Tibial nerve (tissue), 4 donors: ENCODE data around the gene IL36RN. TPM values are rescaled to one million over a fixed set of nuclear protein-coding genes. Genes with fewer than 3 reads are reported as not detected.

Experiments
- DNase-seq, 2 donors: peaks; one replicate each; pipeline ENCODE4 v3.0.0-alpha.2; 2019; ENCODE audit warnings: low spot score in 2 of 2
- H3K27ac ChIP-seq, 4 donors: fragments of 200-600 bp; sonication (generic) in 3 of 4; one replicate each; pipeline ENCODE4 v1.5.1; 2017 to 2019; ENCODE audit warnings: mild to moderate bottlenecking in 1 of 4
- H3K27me3 ChIP-seq, 2 donors: fragments of 200-600 bp; sonication (generic) in 1 of 2; one replicate each; pipeline versions ENCODE4 v1.5.1 to v1.6.0; 2017 to 2019
- H3K36me3 ChIP-seq, 3 donors: fragments of 200-600 bp; sonication (generic); one replicate each; pipeline ENCODE4 v1.5.1; 2018 to 2019
- H3K4me1 ChIP-seq, 4 donors: fragments of 200-600 bp; sonication (generic) in 3 of 4; one replicate each; pipeline ENCODE4 v1.5.1; 2017 to 2019
- H3K4me3 ChIP-seq, 4 donors: fragments of 200-600 bp; sonication (generic) in 3 of 4; one replicate each; pipeline ENCODE4 v1.5.1; 2017 to 2019; ENCODE audit warnings: mild to moderate bottlenecking in 1 of 4, moderate library complexity in 1 of 4
- H3K9me3 ChIP-seq, 4 donors: fragments of 200-600 bp; sonication (generic) in 3 of 4; one replicate each; pipeline ENCODE4 v1.5.1; 2017 to 2019
- CTCF ChIP-seq, 5 experiments: fragments of 200-600 bp in 3 of 5; fragments of 450-650 bp in 2 of 5; sonication (generic) in 3 of 5; IDR thresholded peaks; one replicate each; pipeline ENCODE4 v1.5.1; 2016 to 2019; ENCODE audit warnings: antibody characterized with exemption in 5 of 5, mild to moderate bottlenecking in 3 of 5, moderate library complexity in 2 of 5
- EP300 ChIP-seq, 2 donors: sonication (generic); formaldehyde crosslinking; IDR thresholded peaks; one replicate each; pipeline ENCODE4 v1.6.1; 2017; ENCODE audit warnings: antibody characterized with exemption in 2 of 2, mild to moderate bottlenecking in 1 of 2
- POLR2A ChIP-seq, 2 donors: fragments of 450-650 bp; IDR thresholded peaks; one replicate each; pipeline ENCODE4 v1.6.1; 2017; ENCODE audit warnings: antibody characterized with exemption in 2 of 2, mild to moderate bottlenecking in 2 of 2, moderate library complexity in 2 of 2
- WGBS, 2 donors: methylation state at CpG; one replicate each; pipeline ENCODE4 v1.1.5; 2018; 5-methylcytosine and 5-hydroxymethylcytosine counted together
- total RNA-seq, 4 donors: library from RNA; depleted of rRNA; stranded (reverse); fragments of >200 nt; gene quantifications; one replicate each; pipeline ENCODE4 v1.1.0, GENCODE V29; 2016

IL36RN gene
- total RNA-seq, 4 donors from 2014 or later: not detected

GRCh38 chr2:113039158-113039557 is 19.8 kb upstream of the IL36RN start:
- Histone ChIP-seq H3K9me3 (no peaks in the 10 kb centered on the region), H3K36me3 (no peaks in the 10 kb centered on the region), H3K4me3 (no peak overlapping the region), H3K27me3 (no peaks in the 10 kb centered on the region), H3K4me1 (no peaks in the 10 kb centered on the region), H3K27ac (no peak overlapping the region)
- no peak for DNase-seq
- WGBS, 2 donors: 74 to 89% methylated on average over 2 of the region's 2 CpGs
- TF ChIP-seq CTCF (IDR thresholded peaks at IDR 0.05): no peak
- no peak for TF ChIP-seq EP300 (IDR thresholded peaks at IDR 0.05)
- no peak for TF ChIP-seq POLR2A (IDR thresholded peaks at IDR 0.05)

GRCh38 chr2:113039719-113040118 is 19.3 kb upstream of the IL36RN start:
- no peaks in the 10 kb centered on the region for H3K9me3 ChIP-seq
- no peaks in the 10 kb centered on the region for H3K27me3 ChIP-seq
- whole genome bisulfite sequencing, 2 donors: 30 to 55% methylated on average over 5 of the region's 5 CpGs
- no peaks in the 10 kb centered on the region for H3K4me1 ChIP-seq
- no peak for DNase-seq
- no peak overlapping the region for H3K27ac ChIP-seq
- TF ChIP-seq CTCF (IDR thresholded peaks at IDR 0.05) (no peak), POLR2A (IDR thresholded peaks at IDR 0.05) (no peak), EP300 (IDR thresholded peaks at IDR 0.05) (no peak)
- H3K4me3 ChIP-seq: no peak overlapping the region
- H3K36me3 ChIP-seq: no peaks in the 10 kb centered on the region

GRCh38 chr2:113041871-113042270 is 17.1 kb upstream of the IL36RN start:
- DNase-seq: no peak
- H3K27me3 ChIP-seq: no peaks in the 10 kb centered on the region
- no peak overlapping the region for H3K4me3 ChIP-seq
- no peak overlapping the region for H3K27ac ChIP-seq
- 61 to 67% methylated on average over 5 of the region's 5 CpGs for WGBS, 2 donors
- H3K4me1 ChIP-seq: no peaks in the 10 kb centered on the region
- TF ChIP-seq CTCF (IDR thresholded peaks at IDR 0.05): no peak
- TF ChIP-seq POLR2A (IDR thresholded peaks at IDR 0.05): no peak
- no peak for TF ChIP-seq EP300 (IDR thresholded peaks at IDR 0.05)
- no peaks in the 10 kb centered on the region for H3K36me3 ChIP-seq
- H3K9me3 ChIP-seq: no peaks in the 10 kb centered on the region

- 91 to 93% methylated on average over 5 of the region's 5 CpGs for WGBS, 2 donors
- peaks cover 0 to 8% (median 0%) of the 10 kb centered on the region in 4 donors for H3K9me3 ChIP-seq
- no peaks in the 10 kb centered on the region for H3K27me3 ChIP-seq
- no peak overlapping the region for H3K4me3 ChIP-seq
- TF ChIP-seq EP300 (IDR thresholded peaks at IDR 0.05) (no peak), POLR2A (IDR thresholded peaks at IDR 0.05) (no peak), CTCF (IDR thresholded peaks at IDR 0.05) (no peak)
- H3K4me1 ChIP-seq: no peaks in the 10 kb centered on the region
- no peak overlapping the region for H3K27ac ChIP-seq
- H3K36me3 ChIP-seq: no peaks in the 10 kb centered on the region
- no peak for DNase-seq
These were observed 12.5 kb upstream of the IL36RN start for GRCh38 chr2:113046465-113046864.

GRCh38 chr2:113050921-113051895 is 7.8 kb upstream of the IL36RN start:
- 92 to 94% methylated on average over 35 to 38 of the region's 38 CpGs for WGBS, 2 donors
- no peak for DNase-seq
- no peak overlapping the region for H3K4me3 ChIP-seq
- H3K4me1 ChIP-seq: no peaks in the 10 kb centered on the region
- H3K27ac ChIP-seq: no peak overlapping the region
- no peaks in the 10 kb centered on the region for H3K36me3 ChIP-seq
- H3K27me3 ChIP-seq: no peaks in the 10 kb centered on the region
- TF ChIP-seq EP300 (IDR thresholded peaks at IDR 0.05): no peak
- no peak for TF ChIP-seq POLR2A (IDR thresholded peaks at IDR 0.05)
- no peak for TF ChIP-seq CTCF (IDR thresholded peaks at IDR 0.05)
- H3K9me3 ChIP-seq: peaks cover 0 to 24% (median 0%) of the 10 kb centered on the region in 4 donors
